WTC11 (cell line): Measurements from ENCODE around the gene SDF4. TPM values are rescaled to one million over a fixed set of nuclear protein-coding genes. Genes with fewer than 3 reads are reported as not detected.

Experiments used
- ATAC-seq: fragments of 200-7000 bp; cut with Tn5 transposase; 2 replicates; pipeline ENCODE4 v1.10.0; 2021; ENCODE audit warnings: mild to moderate bottlenecking, moderate library complexity
- CTCF ChIA-PET: fragments of 300-600 bp; sonication (Branson Sonifier 250); formaldehyde crosslinking; loops from one replicate; lab custom pipeline; 2021; ENCODE audit warnings: antibody characterized with exemption; lab: Charles Lee
- POLR2A ChIA-PET: fragments of 350-600 bp; sonication (Branson Sonifier 250); formaldehyde crosslinking; loops from one replicate; lab custom pipeline; 2021; ENCODE audit warnings: antibody characterized with exemption; lab: Charles Lee
- DNase-seq: peaks from one replicate; pipeline ENCODE4 v3.0.0; 2021; ENCODE audit warnings: low spot score
- H3K27ac Mint-ChIP-seq: 2 replicates; pipeline ENCODE4 v1.8.0; 2021; ENCODE audit warnings: mixed read lengths
- H3K27me3 Mint-ChIP-seq: 2 replicates; pipeline ENCODE4 v1.8.0; 2021; ENCODE audit warnings: low read depth, mild to moderate bottlenecking, moderate library complexity, mixed read lengths
- H3K36me3 Mint-ChIP-seq: 2 replicates; pipeline ENCODE4 v1.8.0; 2021; ENCODE audit warnings: mixed read lengths
- H3K4me1 Mint-ChIP-seq: 2 replicates; pipeline ENCODE4 v1.8.0; 2022; ENCODE audit warnings: mixed read lengths
- H3K4me3 Mint-ChIP-seq: 2 replicates; pipeline ENCODE4 v1.8.0; 2021; ENCODE audit warnings: mild to moderate bottlenecking, moderate library complexity, mixed read lengths
- H3K9me3 Mint-ChIP-seq: 2 replicates; pipeline ENCODE4 v1.8.0; 2021; ENCODE audit warnings: mixed read lengths
- AFF4 ChIP-seq: sonication (generic); formaldehyde crosslinking; IDR thresholded peaks from 2 replicates; pipeline ENCODE4 v1.8.1; 2023; ENCODE audit warnings: mild to moderate bottlenecking, missing genetic modification reagents, borderline replicate concordance
- AR ChIP-seq: fragments of 250-450 bp; sonication (Bioruptor Pico); IDR thresholded peaks from 2 replicates; pipeline ENCODE4 v1.9.0; 2021; ENCODE audit warnings: mild to moderate bottlenecking
- ARID4B ChIP-seq: sonication (generic); formaldehyde crosslinking; IDR thresholded peaks from 2 replicates; pipeline ENCODE4 v1.8.0; 2023; ENCODE audit warnings: missing genetic modification reagents, mild to moderate bottlenecking, borderline replicate concordance
- ATF2 ChIP-seq: sonication (generic); formaldehyde crosslinking; IDR thresholded peaks from 2 replicates; pipeline ENCODE4 v1.8.1; 2022; ENCODE audit warnings: low read depth, missing genetic modification reagents, borderline replicate concordance
- CREM ChIP-seq: sonication (generic); formaldehyde crosslinking; IDR thresholded peaks from 2 replicates; pipeline ENCODE4 v1.8.1; 2022; ENCODE audit warnings: mild to moderate bottlenecking, missing genetic modification reagents, moderate library complexity
- ETV6 ChIP-seq: sonication (generic); formaldehyde crosslinking; IDR thresholded peaks from 2 replicates; pipeline ENCODE4 v1.8.1; 2022; ENCODE audit warnings: mild to moderate bottlenecking, missing genetic modification reagents
- GABPB1 ChIP-seq: sonication (generic); formaldehyde crosslinking; IDR thresholded peaks from 2 replicates; pipeline ENCODE4 v1.8.1; 2023; ENCODE audit warnings: mild to moderate bottlenecking, missing genetic modification reagents
- MLX ChIP-seq: sonication (generic); formaldehyde crosslinking; IDR thresholded peaks from 2 replicates; pipeline ENCODE4 v1.8.1; 2023; ENCODE audit warnings: mild to moderate bottlenecking, missing genetic modification reagents, moderate library complexity
- NFE2L1 ChIP-seq: sonication (generic); formaldehyde crosslinking; IDR thresholded peaks from 2 replicates; pipeline ENCODE4 v1.8.1; 2023; ENCODE audit warnings: missing genetic modification reagents
- NFYB ChIP-seq: sonication (generic); formaldehyde crosslinking; conservative IDR thresholded peaks from 2 replicates; pipeline ENCODE4 v1.8.0; 2022; ENCODE audit warnings: low read depth, missing genetic modification reagents
- RELA ChIP-seq: sonication (generic); formaldehyde crosslinking; IDR thresholded peaks from 2 replicates; pipeline ENCODE4 v1.8.1; 2022; ENCODE audit warnings: missing genetic modification reagents, mild to moderate bottlenecking, borderline replicate concordance
- RORB ChIP-seq: fragments of 250-450 bp; sonication (Bioruptor Pico); IDR thresholded peaks from 2 replicates; pipeline ENCODE4 v1.9.0; 2021; ENCODE audit warnings: mild to moderate bottlenecking
- STAT6 ChIP-seq: sonication (generic); formaldehyde crosslinking; conservative IDR thresholded peaks from 2 replicates; pipeline ENCODE4 v1.8.1; 2023; ENCODE audit warnings: mild to moderate bottlenecking, low read depth, missing genetic modification reagents, moderate library complexity
- USF1 ChIP-seq: sonication (generic); formaldehyde crosslinking; IDR thresholded peaks from 2 replicates; pipeline ENCODE4 v1.8.0; 2022; ENCODE audit warnings: mild to moderate bottlenecking, missing genetic modification reagents
- USF2 ChIP-seq: sonication (generic); formaldehyde crosslinking; IDR thresholded peaks from 2 replicates; pipeline ENCODE4 v1.8.1; 2023; ENCODE audit warnings: mild to moderate bottlenecking, missing genetic modification reagents, moderate library complexity
- total RNA-seq: library from RNA; stranded (reverse); gene quantifications from 3 replicates; pipeline ENCODE4 v1.2.3, GENCODE V29; 2021

SDF4 gene
- total RNA-seq, 1 experiment from 2014 or later: 101 TPM

- H3K27ac Mint-ChIP-seq: no peak overlapping the region
- no peaks in the 10 kb centered on the region for H3K9me3 Mint-ChIP-seq
- no peak for DNase-seq
- H3K4me3 Mint-ChIP-seq: no peak overlapping the region
- ChIA-PET CTCF (interaction anchor here (0.8 kb wide), 1 partner anchor 48 kb away, joined by 3 read pairs; no protein-coding TSS in a partner anchor), POLR2A (no interaction called here)
- ATAC-seq: no peak
- no peaks in the 10 kb centered on the region for H3K4me1 Mint-ChIP-seq
- no peaks in the 10 kb centered on the region for H3K27me3 Mint-ChIP-seq
- no peaks in the 10 kb centered on the region for H3K36me3 Mint-ChIP-seq
- no peak for TF ChIP-seq ETV6 (CRISPR knock-in tag)
- TF ChIP-seq RELA (CRISPR knock-in tag): no peak
- TF ChIP-seq NFYB (CRISPR knock-in tag): no peak
- TF ChIP-seq USF1: no peak
- TF ChIP-seq STAT6 (CRISPR knock-in tag): no peak
- TF ChIP-seq RORB (CRISPR knock-in tag): no peak
- TF ChIP-seq NFE2L1 (CRISPR knock-in tag): no peak
- no peak for TF ChIP-seq ARID4B
- no peak for TF ChIP-seq USF2
- TF ChIP-seq AFF4: no peak
Measured at GRCh38 chr1:1243807-1244191, 12.0 kb upstream of the SDF4 start.

- ChIA-PET CTCF (no interaction called here), POLR2A (no interaction called here)
- H3K36me3 Mint-ChIP-seq: no peaks in the 10 kb centered on the region
- DNase-seq (no peak), ATAC-seq (no peak)
- no peaks in the 10 kb centered on the region for H3K4me1 Mint-ChIP-seq
- H3K27me3 Mint-ChIP-seq: no peaks in the 10 kb centered on the region
- no peaks in the 10 kb centered on the region for H3K9me3 Mint-ChIP-seq
- no peak overlapping the region for H3K27ac Mint-ChIP-seq
- H3K4me3 Mint-ChIP-seq: no peak overlapping the region
- TF ChIP-seq USF1: no peak
- no peak for TF ChIP-seq MLX
- no peak for TF ChIP-seq AR (CRISPR knock-in tag)
- no peak for TF ChIP-seq CREM
- no peak for TF ChIP-seq GABPB1 (CRISPR knock-in tag)
- no peak for TF ChIP-seq ATF2 (CRISPR knock-in tag)
Measured at GRCh38 chr1:1243266-1243660, 11.5 kb upstream of the SDF4 start.
